ENCODE measurements around the gene SPINK9.

- TF ChIP-seq CTCF (conservative IDR thresholded peaks at IDR 0.05; ENCODE audit: low read length) = no peak
- TF ChIP-seq EZH2phosphoT487 (IDR thresholded peaks at IDR 0.05; ENCODE audit: borderline replicate concordance) = no peak
Observed at GRCh38 chr5:148378670-148379069, 43.3 kb downstream of the SPINK9 start.

All from Loucy (cell line).